Adrenal gland (tissue), 12 donors: ENCODE data around the gene BTBD9. TPM values are rescaled to one million over a fixed set of nuclear protein-coding genes. Genes with fewer than 3 reads are reported as not detected.

Experiments used
- DNase-seq, 7 donors: peaks; one replicate each; pipeline ENCODE4 v3.0.0-alpha.2; 2019 to 2020
- H3K27ac ChIP-seq, 5 donors: fragments of 200-600 bp; sonication (generic) in 4 of 5; 1 replicate in 3 of 5; 2 replicates in 2 of 5; pipeline versions ENCODE4 v1.5.1 to v1.8.0; 2016 to 2020; ENCODE audit warnings: mild to moderate bottlenecking in 1 of 5
- H3K27me3 ChIP-seq: fragments of 200-600 bp; 2 replicates; pipeline ENCODE4 v1.8.0; 2021
- H3K36me3 ChIP-seq, 2 donors: fragments of 200-600 bp; replicated peaks in 1 of 2; 1 replicate in 1 of 2; 2 replicates in 1 of 2; pipeline versions ENCODE4 v1.5.1 to v1.8.0; 2018 to 2022
- H3K4me1 ChIP-seq, 2 donors: fragments of 200-600 bp; replicated peaks in 1 of 2; 1 replicate in 1 of 2; 2 replicates in 1 of 2; pipeline versions ENCODE4 v1.5.1 to v1.8.0; 2018 to 2021
- H3K4me3 ChIP-seq, 4 donors: fragments of 200-600 bp; sonication (generic) in 3 of 4; one replicate each; pipeline ENCODE4 v1.5.1; 2016 to 2018
- H3K9me3 ChIP-seq, 3 donors: fragments of 200-600 bp; sonication (generic) in 1 of 3; replicated peaks in 1 of 3; 1 replicate in 2 of 3; 2 replicates in 1 of 3; pipeline versions ENCODE4 v1.5.1 to v1.8.0; 2016 to 2021
- POLR2A ChIP-seq, 2 donors: fragments of 450-650 bp; IDR thresholded peaks; one replicate each; pipeline ENCODE4 v1.6.1; 2017; ENCODE audit warnings: antibody characterized with exemption in 2 of 2, mild to moderate bottlenecking in 2 of 2, moderate library complexity in 1 of 2
- WGBS, 4 donors: extraction: QIAGEN DNeasy Blood & Tissue Kit in 2 of 4; methylation state at CpG; one replicate each; pipeline versions ENCODE4 v1.1.5 to v1.1.7; 2013 to 2017; 5-methylcytosine and 5-hydroxymethylcytosine counted together
- intact Hi-C, 2 donors: fragments of 100-400 bp; cut with DNase I; formaldehyde crosslinking; loops; one replicate each; pipeline versions ENCODE4 v1.14.1 to v1.15.0; 2022 to 2023
- polyA plus RNA-seq, 3 donors: library from polyadenylated mRNA; stranded (reverse); fragments of 200-250 nt in 2 of 3; fragments of 350-450 nt in 1 of 3; fragmentation: Illumina TruSeq in 1 of 3; extraction: RNeasy Lipid Tissue Mini Kit (QIAGEN cat#74804) in 1 of 3; gene quantifications; one replicate each; pipeline ENCODE4 v1.2.3, GENCODE V29; 2013 to 2014
- total RNA-seq, 9 donors: library from RNA; depleted of rRNA in 4 of 9; stranded (reverse); fragments of >200 nt in 4 of 9; fragments of 120-200 nt in 1 of 9; fragmentation: NEBNext Ultra II Directional in 1 of 9; extraction: Animal tissue kit (Norgen Biotek cat#: 25700) in 1 of 9; gene quantifications; one replicate each; pipeline versions ENCODE4 v1.1.0 to v1.2.4, GENCODE V29; 2013 to 2023
- TF ChIP-seq, protein P1 (sequence below), 6 experiments: fragments of 450-650 bp in 4 of 6; fragments of 200-600 bp in 2 of 6; sonication (generic) in 1 of 6; IDR thresholded peaks; 1 replicate in 5 of 6; 2 replicates in 1 of 6; pipeline versions ENCODE4 v1.5.1 to v1.8.0; 2016 to 2021; ENCODE audit warnings: antibody characterized with exemption in 6 of 6, mild to moderate bottlenecking in 2 of 6, moderate library complexity in 1 of 6
- donor health status: healthy with polysubstance abuse.
- donor health status: Bipolar disorder and iron deficiency.
- donor health status: DM: yes; HTN: yes; CAD: no.
- donor health status: DM: no; HTN: no; CAD: no.
- donor health status: DM: no; HTN: no; CAD: no.
- donor health status: DM: yes; HTN: yes; CAD: no.

The BTBD9 gene
- total and polyA plus RNA-seq, 12 donors: 2.4 to 29.6 (median 18.1) TPM

GRCh38 chr6:38504996-38505395 is 134.7 kb downstream of the BTBD9 start:
- intact Hi-C loops: no loop called here
- Histone ChIP-seq H3K9me3 (no peaks in the 10 kb centered on the region), H3K4me3 (no peak overlapping the region), H3K27me3 (no peaks in the 10 kb centered on the region), H3K36me3 (no peaks in the 10 kb centered on the region), H3K27ac (no peak overlapping the region), H3K4me1 (peaks cover 0 to 12% of the 10 kb centered on the region in 2 donors)
- no peak for DNase-seq
- TF ChIP-seq, protein P1, sequence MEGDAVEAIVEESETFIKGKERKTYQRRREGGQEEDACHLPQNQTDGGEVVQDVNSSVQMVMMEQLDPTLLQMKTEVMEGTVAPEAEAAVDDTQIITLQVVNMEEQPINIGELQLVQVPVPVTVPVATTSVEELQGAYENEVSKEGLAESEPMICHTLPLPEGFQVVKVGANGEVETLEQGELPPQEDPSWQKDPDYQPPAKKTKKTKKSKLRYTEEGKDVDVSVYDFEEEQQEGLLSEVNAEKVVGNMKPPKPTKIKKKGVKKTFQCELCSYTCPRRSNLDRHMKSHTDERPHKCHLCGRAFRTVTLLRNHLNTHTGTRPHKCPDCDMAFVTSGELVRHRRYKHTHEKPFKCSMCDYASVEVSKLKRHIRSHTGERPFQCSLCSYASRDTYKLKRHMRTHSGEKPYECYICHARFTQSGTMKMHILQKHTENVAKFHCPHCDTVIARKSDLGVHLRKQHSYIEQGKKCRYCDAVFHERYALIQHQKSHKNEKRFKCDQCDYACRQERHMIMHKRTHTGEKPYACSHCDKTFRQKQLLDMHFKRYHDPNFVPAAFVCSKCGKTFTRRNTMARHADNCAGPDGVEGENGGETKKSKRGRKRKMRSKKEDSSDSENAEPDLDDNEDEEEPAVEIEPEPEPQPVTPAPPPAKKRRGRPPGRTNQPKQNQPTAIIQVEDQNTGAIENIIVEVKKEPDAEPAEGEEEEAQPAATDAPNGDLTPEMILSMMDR (IDR thresholded peaks at IDR 0.05): no peak
- TF ChIP-seq POLR2A (IDR thresholded peaks at IDR 0.05): no peak
- 94 to 97% (median 95%) methylated on average over 3 of the region's 3 CpGs for WGBS, 4 donors

- intact Hi-C loops: no loop called here
- 88 to 94% (median 91%) methylated on average over 6 of the region's 6 CpGs for WGBS, 4 donors
- H3K27me3 ChIP-seq: no peaks in the 10 kb centered on the region
- TF ChIP-seq, protein P1 (IDR thresholded peaks at IDR 0.05): no peak
- no peak for TF ChIP-seq POLR2A (IDR thresholded peaks at IDR 0.05)
- H3K4me3 ChIP-seq: no peak overlapping the region
- H3K36me3 ChIP-seq: no peaks in the 10 kb centered on the region
- peaks cover 0 to 6% of the 10 kb centered on the region in 2 donors for H3K4me1 ChIP-seq
- no peaks in the 10 kb centered on the region for H3K9me3 ChIP-seq
- H3K27ac ChIP-seq: no peak overlapping the region
- DNase-seq: no peak
Measured at GRCh38 chr6:38503960-38504682, 135.6 kb downstream of the BTBD9 start.

- no peak for DNase-seq
- no peak overlapping the region for H3K4me3 ChIP-seq
- no peaks in the 10 kb centered on the region for H3K36me3 ChIP-seq
- H3K27ac ChIP-seq: no peak overlapping the region
- no peaks in the 10 kb centered on the region for H3K9me3 ChIP-seq
- H3K27me3 ChIP-seq: no peaks in the 10 kb centered on the region
- TF ChIP-seq, protein P1 (IDR thresholded peaks at IDR 0.05): no peak
- TF ChIP-seq POLR2A (IDR thresholded peaks at IDR 0.05): no peak
- intact Hi-C loops: no loop called here
- peaks cover 0 to 9% of the 10 kb centered on the region in 2 donors for H3K4me1 ChIP-seq
- 90 to 97% (median 93%) methylated on average over 5 of the region's 5 CpGs for WGBS, 4 donors
Measured at GRCh38 chr6:38503032-38503773, 136.5 kb downstream of the BTBD9 start.

- H3K4me3 ChIP-seq: no peak overlapping the region
- no peaks in the 10 kb centered on the region for H3K27me3 ChIP-seq
- intact Hi-C loops: no loop called here
- TF ChIP-seq, protein P1 (IDR thresholded peaks at IDR 0.05): no peak
- no peak for TF ChIP-seq POLR2A (IDR thresholded peaks at IDR 0.05)
- DNase-seq: no peak
- 82 to 92% (median 87%) methylated on average over 4 of the region's 4 CpGs for WGBS, 4 donors
- H3K27ac ChIP-seq: no peak overlapping the region
- no peaks in the 10 kb centered on the region for H3K36me3 ChIP-seq
- no peaks in the 10 kb centered on the region for H3K9me3 ChIP-seq
- H3K4me1 ChIP-seq: peaks cover 0 to 9% of the 10 kb centered on the region in 2 donors
Measured at GRCh38 chr6:38502423-38502822, 137.3 kb downstream of the BTBD9 start.
